ENCODE data around the gene INHBA.

GRCh38 chr7:41700044-41700471, 2.8 kb downstream of the INHBA start:
- TF ChIP-seq POLR2A (IDR thresholded peaks at IDR 0.05; ENCODE audit: low read depth, low read length) (no peak), TAF1 (IDR thresholded peaks at IDR 0.05; ENCODE audit: borderline replicate concordance, low read depth, low read length) (no peak)

Measured in GM12892 (cell line).